Stimulated activated CD8-positive, alpha-beta memory T cell treated with anti-CD3 and anti-CD28 coated beads, Interleukin-4, amount 100 ng/mL, for 48 hours (primary cell): ENCODE results near the gene MAP3K7.

Experiments
- DNase-seq: peaks from one replicate; pipeline ENCODE4 v3.0.0-alpha.2; 2020

MAP3K7 gene

GRCh38 chr6:90586836-90587638, at the start of gene MAP3K7:
Gene MAP3K7 (minus strand): TSS chr6:90587072. CDS start chr6:90586883, 189 bp downstream.
- DNase-seq, result peak; percentile 98

DNA sequence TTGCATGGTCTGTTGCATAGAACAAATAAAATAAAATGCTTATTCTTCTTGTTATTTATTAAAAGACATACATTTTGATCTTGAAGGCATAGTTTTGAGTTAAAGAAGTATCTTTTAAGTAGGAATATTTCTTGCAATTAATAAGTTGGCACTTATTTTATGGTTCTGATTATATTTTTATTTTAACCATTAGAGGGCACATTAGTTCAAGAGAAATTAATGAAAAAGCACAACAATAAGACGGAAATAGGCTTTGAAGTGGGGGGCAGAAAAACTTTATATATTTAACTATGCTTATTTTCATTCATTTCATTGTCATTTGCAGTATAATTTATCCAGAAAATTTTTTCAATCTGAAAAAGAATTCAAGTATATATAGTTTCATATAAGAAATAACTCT, 44.2 kb upstream of the MAP3K7 start:
- no peak for DNase-seq

DNA sequence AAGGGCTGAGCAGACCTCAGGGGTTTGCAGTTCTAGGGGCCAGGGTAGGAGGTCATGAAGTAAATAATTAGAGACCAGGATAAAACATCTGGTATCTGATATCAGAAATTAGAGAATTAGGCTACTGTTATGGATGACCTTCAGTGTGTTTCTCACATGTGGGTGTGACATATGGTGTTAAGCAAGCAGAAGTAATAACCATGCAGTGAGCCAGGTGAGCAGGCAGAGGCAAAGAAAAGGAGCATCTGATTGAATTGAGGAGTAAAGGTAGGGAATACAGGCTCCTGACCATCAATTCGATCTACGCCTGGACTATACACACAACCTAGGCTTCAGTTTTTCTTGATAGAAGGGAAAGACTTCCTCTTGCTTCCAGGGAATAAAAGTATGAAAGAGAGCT, 34.7 kb upstream of the MAP3K7 start:
- DNase-seq, result no peak

GRCh38 chr6:90619221-90619620, 32.3 kb upstream of the MAP3K7 start:
- DNase-seq, result no peak

GRCh38 chr6:90612313-90612680, 25.4 kb upstream of the MAP3K7 start:
- DNase-seq, result no peak

DNA sequence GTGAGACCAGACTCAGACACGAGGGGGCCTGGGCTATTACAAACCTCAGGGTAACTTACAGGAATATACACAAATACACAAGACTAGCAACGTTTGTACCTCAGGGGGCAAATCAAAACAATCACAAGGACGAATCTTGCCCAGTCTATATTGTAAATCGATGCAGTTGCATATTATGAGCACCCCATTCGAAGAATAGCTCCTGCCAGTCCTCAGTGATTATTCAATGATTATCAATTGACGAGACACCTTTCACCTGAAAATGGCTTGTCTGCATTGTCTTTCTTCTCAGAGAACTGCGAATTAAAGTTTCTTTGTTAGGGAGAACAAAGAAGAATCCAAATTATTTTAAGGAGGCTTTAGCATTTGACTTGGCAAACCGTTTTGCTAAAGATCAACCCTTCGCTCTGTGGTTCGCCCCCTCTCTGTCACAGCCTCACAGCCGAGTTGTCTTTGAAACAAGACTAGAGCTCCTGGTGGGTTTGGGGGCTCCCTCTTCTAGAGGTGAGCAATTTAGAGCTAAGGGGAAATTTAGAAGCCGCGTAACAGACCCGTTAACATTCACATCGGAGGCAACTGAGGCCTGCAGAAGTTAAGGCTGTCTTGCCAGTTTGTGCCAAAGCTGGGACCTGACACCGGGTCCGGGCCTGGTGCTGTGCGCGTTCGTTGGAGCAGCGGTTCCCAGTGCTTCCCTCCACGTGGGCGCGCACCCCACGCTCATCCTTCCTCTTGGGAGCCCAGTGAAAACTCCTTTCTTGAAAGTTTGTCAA, 24.9 kb upstream of the MAP3K7 start:
- no peak for DNase-seq

DNA sequence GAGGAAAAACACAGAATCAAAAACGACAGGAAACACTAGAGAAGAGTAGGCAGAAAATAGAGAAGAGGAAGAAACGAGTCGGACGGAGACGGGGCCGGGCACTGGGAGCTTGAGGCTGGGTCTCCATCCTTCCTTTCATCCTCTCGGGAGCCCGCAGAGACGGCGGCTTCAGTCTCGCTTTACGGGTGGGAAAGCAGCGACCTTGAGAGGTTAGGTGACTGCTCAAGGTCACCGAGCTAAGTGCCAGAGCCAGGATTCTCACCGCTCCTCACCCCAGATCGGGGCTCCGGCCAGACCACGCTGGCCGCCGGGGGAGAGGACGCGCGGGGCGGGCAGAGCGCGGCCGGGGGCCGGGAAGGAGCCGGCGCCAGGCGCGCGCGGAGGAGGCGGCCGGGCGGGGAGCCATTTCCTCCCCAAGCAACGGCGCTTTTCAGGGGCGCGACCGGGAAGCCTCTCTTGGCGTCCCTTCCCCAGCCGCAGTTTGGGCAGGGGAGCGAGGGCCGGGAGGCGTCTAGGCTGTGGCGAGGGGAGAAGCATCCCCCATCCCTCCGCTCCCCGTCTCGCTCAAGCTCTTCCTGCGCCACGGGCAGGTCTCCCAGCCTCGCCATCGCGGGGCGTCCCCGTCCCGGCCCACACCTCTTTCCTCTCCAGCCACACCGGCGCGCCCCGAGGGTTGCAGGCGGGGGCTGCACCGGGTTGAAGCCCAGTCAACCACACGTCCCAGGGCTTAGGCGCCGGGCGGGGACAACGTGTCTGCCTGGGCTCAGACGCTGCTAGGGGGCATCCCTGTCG, 24.1 kb upstream of the MAP3K7 start:
- DNase-seq, result peak; percentile 64

- no peak for DNase-seq
These were observed 23.5 kb upstream of the MAP3K7 start for GRCh38 chr6:90610301-90610750.

GRCh38 chr6:90605749-90606340, 19.0 kb upstream of the MAP3K7 start:
- no peak for DNase-seq

GRCh38 chr6:90604546-90604945, 17.7 kb upstream of the MAP3K7 start:
- DNase-seq, result no peak

- DNase-seq, result no peak
These were observed 12.3 kb upstream of the MAP3K7 start for GRCh38 chr6:90599151-90599550.

DNA sequence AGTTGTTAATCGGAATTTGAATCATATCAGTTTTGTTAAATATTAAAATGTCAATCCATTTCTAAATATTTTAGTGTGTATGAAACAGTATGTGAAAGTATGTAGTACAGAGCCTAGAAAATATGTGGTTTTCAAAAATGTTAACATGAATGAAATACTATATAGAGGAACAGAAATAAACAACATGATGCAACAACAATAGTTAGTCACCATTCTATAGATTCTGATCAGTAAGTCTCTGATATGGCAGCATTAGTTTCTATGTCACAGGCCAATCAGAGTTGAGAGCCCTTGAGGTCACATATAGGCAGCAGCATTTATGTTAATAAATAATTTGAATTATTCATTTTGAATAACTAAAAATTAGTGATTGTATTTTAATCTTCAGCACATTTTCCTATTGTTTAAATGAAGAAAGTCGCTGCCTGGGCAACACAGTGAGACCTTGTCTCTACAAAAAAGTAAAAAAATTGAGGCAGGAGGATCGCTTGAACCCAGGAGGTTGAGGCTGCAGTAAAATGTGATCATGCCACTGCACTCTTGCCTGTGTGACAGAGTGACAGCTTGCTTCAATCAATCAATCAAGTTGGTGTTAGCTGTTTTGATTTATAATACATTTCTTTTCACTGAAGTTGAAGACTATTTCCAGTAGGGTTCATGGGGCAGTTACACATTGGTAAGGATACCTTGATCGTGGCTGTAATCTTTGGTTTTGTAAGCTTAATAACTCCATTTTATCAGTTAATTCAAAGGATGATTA, 11.5 kb upstream of the MAP3K7 start:
- DNase-seq, result no peak

DNA sequence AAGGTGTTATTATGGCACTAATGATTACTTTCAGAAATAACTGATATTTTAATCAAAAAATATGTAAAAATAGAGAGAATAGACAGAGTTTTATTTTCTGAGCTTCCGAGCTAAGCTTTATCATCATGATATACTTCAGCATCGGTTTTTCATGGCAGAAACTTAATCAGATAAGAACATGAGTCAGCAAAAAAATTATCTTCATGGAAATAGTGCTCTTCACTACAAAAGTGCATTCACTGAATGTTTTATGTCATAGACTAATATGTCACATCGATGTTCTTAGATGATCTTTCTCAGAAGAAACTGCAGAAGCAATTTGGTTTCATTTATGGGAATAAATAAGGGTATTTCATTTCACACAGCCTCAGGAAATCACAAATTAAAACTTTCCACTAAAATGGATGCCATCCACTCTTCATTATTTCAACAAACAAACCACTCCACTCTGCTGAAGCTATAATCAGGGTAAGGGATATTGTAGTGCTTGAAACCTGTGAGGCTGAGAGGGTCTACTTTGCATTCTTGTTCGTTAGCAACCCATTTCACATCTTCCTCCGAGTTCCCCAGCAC, 10.2 kb upstream of the MAP3K7 start:
- DNase-seq, result no peak

DNA sequence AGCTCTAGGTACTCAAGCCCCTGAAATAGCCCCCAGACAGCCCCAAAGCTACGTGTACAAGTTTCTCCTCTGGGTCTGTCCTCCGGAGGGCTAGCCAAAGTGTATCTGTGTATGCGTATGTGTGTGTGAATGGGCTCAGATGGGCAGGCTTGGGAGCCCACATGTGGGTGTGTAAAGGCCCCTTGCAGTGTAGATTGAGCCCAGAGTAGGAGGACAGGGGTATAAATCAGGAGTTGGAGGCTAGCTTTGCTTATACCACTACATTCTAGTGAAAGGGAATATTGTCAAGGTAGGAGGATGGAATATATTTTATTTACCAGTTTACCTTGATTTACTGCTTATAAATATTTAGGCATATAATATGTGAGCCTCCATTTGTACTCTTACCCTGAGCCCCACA, 9.0 kb upstream of the MAP3K7 start:
- no peak for DNase-seq

GRCh38 chr6:90586546-90586835, 381 bp downstream of the MAP3K7 start:
- peak; percentile 57 for DNase-seq

- no peak for DNase-seq
These were observed 2.1 kb downstream of the MAP3K7 start for GRCh38 chr6:90584636-90585255.

DNA sequence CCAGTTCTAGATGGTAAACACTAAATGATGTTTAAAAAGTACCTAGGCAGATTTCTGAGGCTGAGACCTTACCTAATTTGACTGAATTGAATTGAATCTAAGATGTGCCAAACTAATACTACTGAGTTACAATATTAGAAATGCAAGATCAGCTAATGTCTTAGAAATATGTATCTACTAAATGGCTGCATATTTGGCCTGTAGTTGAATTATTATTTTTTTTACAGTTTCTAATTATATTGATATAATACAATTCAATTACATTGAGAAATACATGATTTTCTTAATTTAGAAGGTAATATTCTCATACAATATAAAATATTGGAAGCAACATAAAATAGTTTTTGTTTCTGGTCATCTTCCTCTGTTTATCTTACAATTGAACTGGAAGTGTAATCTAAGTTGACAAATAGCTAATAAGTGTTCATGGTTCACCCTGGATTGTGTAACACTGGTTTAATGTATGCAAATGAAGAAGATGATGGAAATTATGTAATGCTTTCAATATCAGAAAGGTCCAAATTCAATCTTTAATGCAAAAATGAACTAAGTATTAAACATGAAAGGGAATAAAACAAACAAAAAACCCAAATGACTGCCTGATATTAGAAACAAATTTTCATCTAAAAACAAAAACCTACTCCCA, 2.9 kb downstream of the MAP3K7 start:
- DNase-seq, result no peak

- no peak for DNase-seq
These were observed 3.6 kb downstream of the MAP3K7 start for GRCh38 chr6:90583179-90583835.

GRCh38 chr6:90581146-90581545, 5.7 kb downstream of the MAP3K7 start:
- DNase-seq, result no peak

- no peak for DNase-seq
These were observed 7.8 kb downstream of the MAP3K7 start for GRCh38 chr6:90578894-90579549.
